CD4-positive, alpha-beta T cell treated with Interferon alpha-2 for 1 hour (primary cell): ENCODE results near the gene SH2D7.

ENCODE experiments used
- DNase-seq, 2 donors: peaks; one replicate each; pipeline ENCODE4 v3.0.0-alpha.2; 2020 to 2022

The SH2D7 gene

DNA sequence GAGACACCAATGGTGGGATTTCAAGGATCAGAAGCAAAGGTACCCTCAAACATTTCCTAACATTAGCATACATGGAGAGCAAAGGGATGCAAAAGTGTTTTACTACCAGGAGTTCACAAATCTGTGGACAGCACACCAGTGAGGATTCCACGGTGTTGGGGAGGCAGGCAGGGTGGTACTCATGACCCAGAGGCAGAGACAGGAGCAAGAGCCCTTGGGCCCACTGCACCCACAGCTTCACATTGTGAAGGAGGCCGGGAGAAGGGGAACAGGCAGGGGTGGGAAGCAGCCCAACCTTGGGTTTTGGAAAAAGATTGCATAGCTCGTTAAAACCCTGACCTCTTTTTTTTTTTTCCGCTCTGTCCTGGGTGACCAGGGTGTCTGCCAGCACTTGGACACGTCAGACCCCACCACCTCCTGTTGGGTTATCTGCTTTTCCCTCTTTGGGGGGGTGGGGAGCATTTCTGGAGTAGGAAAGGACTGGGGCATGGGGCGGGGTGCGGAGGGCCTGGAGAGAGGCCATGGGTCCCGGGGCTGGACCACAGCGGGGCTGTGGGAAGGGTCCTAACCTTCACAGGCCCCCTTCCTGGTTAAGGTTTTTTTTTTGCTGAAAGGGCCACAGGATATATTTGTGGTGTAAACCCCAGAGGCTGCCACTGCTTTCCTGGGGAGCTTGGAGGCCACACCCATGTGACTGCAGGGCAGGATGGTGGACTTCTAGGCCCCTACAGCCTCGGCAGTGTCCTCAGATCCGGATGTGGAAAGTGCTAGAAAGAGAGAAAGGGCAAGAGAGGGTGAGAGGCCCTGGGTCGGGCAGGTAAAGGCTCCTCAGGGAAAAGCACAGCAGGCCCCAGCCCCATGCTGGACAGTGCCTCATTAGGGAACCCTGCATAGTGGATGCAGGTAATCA lies 12.5 kb downstream of the SH2D7 start:
- DNase-seq, result no peak

DNA sequence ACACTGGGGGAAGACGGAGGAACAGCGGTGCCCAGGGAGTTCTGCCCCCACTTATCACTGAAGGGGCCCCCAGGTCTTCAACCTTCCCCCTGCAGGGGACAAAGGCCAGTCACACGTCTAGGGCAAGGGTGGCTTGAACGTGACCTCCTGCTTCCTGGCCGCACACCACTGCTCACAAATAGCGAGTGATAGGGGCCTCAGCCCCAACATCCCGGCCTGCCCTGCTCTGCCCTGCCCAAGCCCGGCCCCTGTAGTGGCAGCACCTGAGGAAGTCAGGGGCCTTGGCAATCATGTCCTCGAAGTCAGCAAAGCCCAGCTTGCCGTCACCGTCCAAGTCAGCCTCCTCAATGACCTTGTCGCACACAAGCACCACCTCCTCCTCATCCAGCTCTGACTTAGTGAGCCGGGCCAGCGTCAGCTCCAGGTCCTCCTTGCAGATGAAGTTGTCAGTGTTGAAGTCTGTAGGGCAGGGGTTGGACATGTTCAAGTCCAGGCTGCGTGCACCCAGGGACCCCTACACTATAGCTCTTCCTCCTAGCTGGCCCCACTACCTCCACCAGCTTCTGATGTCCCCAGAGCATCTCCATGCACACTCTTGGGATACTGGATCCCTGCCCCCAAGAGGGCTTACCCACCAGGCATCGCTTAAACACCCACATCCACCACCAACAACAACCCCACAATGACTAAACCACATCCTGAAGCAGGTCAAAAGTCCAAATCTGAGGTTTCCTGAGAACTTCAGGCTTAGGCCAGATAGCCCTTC lies 13.3 kb downstream of the SH2D7 start:
- DNase-seq, result no peak

DNA sequence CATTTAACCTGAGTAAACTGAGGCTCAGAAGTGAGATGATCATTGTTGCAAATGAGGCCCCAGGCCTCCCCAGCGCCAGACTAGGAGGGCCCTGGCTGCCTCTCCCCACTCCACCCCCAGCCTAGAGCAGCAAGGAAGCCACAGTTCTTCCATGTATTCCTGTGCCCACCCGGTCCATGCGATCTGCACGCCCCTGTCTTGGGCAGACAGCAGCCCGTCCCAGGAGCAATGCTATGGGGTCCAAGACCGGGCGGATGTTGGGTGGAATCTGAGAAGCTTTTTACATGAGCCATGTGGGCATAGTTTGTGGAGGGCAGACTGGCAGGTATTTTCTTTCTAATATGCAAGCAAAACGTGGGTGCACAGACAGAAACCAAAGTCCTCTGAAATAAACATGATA lies 15.1 kb downstream of the SH2D7 start:
- no peak for DNase-seq

DNA sequence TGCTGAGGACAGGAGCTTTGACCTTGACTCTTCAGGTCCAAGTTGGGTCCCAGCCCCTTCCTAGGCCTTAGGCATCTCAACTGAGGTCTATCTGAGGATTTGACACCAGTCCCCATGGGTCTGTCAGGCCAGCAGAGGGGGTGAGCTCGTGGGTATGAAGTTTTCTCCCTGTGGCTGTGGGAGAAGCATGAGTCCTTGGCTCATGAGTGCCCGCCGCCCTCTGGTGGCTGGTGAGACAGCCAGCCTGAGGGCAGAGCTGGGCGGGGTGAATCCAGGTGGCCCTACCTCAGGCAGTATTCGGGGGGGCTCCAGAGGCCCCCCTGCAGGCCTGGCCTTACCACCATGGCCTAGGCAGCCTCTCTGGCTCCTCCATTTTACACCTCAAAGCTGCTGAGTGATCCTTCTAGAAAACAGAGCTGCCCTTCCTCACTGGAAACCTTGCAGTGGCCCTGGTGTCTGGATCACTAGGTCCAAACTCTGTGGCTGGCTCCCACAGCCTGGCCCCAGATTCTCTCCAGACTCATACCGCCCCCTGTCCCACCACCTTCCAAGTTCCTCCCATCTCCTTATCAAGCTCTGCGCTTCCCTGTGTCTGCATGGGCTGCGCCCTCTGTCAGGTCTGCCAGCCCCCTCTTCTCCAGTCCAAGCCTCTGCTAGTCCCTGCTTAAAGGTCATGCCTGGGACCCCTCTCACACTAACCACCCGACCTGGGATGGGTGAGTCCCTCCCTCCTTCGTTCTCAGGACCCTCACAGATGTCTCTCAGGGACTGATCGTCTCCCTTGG lies 16.1 kb downstream of the SH2D7 start:
- DNase-seq, result peak; percentile 87 to 89

DNA sequence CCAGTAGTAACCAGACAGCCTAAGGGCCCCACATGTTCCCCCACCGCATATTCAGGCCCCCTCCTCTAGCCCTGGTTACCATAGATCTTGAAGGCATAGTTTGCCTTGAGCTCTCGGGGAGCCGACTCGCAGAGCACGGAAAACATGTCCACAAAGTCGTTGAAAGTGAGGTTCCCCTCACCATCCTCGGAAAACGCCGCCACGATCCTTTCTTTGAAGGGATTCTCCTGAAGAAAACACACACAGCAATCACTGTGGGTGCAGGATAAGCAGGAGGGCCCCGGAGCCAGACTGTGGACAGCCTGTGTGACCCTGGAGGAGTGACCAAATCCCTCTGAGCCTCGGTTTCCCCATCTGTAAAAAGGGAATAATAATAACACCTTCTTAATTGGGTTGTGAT lies 16.8 kb downstream of the SH2D7 start:
- no peak for DNase-seq

DNA sequence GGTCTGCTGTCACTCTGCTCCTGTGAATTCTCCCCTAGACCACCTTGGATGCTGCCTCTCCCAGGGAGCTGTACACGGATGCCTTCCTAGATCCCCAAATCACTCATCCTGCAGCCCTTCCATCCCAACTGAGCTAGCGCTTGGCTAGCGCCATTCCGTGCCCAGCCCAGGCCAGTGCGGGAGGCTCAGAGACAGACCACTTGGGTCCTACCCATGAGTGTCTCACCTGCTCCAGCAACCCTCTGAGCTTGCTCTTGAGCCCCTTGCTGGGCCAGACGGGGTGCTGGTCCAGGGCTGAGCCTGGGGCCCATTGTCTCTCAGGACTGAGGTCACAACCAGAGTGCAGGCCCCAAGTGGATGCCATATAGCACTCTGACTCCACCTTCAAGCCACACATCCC lies 17.7 kb downstream of the SH2D7 start:
- no peak for DNase-seq

DNA sequence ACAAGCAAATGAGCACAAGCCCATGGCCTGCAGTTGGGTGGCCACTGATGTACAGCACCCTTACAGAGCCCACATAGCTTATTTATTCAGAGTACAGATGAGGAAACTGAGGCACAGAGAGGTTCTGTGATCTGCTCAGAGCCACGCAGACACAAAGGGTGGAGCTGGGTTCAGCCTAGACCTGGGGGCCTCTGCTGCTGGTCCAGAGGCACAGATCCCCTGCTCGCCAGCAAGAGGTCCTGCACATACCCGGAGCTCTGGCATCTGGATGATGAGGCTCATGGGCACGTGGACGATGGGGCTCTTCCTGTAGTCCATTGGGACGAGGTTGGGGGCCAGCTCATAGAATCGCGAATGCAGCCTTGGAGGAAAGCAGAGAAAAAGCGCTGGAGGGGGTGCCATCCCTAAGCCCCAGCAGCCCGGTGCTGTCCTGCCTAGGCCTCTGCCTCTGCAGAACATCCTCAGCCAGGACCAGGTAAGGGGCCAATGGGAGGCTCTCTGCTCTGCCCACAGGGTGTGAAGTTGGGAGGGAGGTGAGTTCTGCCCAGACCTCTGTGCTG lies 18.6 kb downstream of the SH2D7 start:
- DNase-seq, result no peak

DNA sequence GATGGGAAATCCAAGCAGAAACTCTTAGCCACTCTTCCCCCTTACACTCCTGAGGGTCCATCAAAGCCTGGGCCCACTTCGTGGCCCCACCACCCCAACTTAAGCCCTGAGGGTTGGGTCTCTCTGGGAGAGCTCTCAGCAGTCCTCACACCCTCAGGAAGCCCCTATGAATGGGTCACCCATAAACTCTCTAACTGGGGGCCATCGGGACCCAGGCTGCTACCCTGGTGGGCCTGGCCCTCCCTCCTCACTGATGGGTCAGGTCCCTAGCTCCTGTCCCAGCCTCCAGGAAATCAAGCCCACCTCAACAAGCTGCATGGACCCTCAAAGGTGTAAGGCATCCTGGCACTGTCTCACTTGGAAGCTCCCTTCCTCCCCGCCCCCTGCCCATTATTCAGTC lies 19.4 kb downstream of the SH2D7 start:
- DNase-seq, result no peak

DNA sequence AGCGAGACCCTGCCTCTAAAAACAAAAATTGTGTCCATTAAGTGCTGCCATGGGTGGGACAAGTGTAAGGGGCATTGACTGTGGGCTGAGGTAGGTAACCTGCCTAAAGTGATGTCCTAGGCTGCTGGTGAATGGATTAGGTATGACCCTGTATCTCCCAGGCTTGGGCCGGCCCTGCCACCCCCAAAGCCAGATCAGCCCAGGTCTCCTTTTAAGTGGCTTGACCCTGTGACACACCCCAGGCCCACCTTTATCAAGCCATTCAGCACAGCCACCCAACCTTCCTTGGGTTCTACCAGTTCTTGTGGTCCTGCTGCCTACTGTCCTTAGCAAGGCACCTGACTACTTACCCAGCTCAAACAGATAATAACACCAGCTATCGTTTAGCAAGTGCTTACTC lies 20.2 kb downstream of the SH2D7 start:
- DNase-seq, result no peak

DNA sequence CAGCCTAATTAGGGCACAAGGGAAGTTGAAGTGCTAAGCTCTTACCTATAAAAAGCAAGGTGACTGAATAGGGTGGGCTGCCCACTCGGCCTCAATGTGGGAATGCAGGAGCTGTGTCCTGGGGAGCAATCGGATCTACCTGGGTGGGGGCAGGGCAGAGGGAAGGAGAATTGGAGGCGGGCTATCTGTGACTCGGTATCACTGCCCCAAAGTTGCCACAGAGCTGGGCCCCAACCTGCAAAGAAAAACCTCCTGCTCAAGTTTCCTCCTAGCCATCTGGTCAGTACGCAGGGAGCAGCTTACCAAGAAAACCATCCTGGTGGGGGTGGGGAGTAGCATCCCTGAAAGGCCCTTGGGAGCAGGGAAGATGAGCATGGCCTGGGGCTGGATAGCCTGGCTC lies 28.2 kb downstream of the SH2D7 start:
- DNase-seq, result no peak

DNA sequence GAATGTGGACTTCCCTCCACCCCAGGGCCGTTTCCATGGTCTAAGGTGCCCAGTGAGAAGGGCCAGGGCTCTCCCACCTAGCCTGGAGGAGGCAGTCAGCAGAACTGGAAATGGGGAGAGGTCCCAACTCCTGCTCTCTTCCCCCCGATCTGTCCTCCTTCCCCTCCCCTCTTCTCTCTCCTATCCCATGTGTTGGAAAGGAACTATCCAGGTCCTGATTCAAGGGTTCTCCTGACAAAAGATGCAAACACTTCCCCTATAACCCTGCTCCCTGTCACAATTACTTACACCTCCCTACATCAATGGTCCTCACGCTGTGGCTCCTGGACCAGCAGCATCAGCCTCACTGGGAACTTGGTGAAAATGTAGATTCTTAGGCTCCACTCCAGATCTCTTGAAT lies 32.9 kb downstream of the SH2D7 start:
- no peak for DNase-seq

DNA sequence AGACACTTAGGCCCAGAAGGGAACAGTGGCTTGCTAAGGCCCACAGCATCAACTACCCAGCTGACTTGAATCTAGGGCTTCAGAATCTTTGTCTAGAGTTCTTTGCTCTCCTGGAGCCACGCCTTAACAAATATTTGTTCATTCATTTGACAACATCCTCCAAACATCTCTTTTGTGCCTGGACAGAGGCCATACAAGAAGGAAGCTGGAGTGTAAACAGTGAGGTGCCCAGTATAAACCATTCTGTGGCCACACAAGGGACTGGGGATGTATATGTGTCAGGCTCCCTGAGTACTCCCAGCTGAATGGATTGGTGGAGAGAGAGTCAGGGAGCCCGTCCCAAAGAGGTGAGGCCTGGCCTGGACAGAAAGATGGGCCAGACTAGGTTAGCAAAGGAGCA lies 35.5 kb downstream of the SH2D7 start:
- no peak for DNase-seq

DNA sequence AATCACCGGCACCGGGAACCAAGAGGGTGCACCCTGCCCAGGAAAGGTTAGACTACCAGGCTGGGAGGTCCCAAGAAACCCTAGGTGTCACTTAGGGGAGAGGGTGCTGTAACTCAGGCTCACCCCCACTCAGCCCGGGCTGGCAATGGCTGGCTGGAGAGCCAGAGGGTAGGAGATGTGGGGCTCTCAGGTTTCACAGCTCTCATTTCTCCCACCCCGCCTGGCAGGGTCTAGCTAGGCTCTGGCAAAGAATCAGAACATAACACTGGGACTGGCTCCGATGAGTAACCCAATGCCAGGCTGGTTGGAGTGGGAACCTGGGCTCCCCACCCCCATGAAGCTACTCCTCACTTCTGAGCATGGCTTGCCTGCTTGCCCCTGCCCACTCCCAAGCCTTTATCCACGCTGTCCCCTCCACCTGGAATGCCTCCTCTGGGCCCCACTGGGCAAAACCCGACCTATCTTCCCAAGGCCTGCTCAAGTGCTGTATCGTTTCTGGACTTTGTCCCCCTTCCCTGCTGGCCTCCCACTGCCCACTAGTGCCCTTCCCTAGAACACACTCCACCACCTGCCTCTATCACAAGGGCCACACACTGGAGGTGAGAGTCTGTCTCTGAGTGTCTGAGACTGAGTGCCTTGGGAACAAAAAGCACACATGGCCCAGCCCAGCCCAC lies 36.9 kb downstream of the SH2D7 start:
- DNase-seq, result no peak

DNA sequence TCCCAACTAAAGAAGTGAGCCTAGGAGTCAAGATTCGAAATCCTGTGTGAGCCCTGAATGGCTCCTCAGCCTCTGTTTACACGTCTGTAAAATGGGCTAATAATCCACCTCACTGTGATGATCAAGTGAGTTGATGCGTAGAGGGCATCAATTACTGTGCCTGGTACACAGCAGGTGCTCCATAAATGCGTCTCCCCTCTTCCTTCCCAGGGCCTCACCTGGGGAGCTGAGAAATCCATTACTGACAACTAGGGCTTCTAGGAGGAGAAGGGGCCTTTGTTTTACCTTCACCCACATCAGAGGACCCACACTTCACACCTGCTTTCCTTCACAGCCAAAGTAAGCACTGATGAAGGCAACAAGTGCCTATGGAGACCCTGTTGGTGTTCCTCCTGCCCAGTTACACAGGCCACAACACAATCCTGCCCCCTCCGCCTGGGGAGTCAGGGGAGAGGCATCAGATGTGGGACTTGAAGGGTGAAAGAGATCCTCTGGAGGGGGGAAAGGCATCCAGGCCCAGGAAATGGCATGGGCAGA lies 37.5 kb downstream of the SH2D7 start:
- no peak for DNase-seq

DNA sequence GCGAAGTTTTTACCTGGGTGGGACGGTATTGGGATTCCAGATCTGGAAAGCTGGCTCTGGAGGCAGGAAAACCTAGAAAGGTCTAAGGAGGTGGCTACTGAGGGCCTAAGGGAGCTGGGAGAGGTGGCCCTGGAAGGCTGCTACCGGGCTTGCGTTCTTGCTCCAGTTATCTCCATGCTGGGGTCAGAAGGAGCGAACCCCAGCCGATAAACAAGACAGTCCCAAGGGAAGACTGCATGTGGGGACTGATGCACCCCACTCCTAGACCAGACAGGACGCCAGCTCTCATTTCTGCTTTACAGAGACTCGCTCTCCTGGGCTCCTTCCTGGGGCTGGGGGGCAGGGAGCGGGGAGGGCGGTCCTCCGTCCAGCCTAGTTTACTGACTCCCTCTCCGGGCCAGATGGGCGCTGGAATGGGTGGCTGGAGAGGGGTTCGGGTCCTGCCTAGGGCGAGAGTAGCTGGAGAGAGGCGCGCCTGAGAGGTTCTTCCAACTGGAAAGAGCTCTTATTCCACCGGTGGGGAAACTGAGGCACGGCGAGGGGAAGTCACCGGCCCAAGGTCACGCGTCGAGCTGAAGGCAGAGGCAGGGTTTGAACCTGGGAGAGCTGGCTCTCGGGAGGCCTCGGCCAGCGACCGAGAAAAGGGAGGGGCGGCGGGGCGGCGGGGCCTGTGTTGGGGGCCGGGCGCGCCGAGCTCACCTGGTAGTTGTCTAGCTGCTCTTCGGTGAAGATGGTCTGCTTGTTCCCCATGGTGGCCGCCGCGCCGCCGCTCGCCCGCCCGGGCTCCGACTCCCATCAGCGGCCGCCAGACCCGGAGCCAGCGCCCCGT lies 38.3 kb downstream of the SH2D7 start:
- no peak for DNase-seq

DNA sequence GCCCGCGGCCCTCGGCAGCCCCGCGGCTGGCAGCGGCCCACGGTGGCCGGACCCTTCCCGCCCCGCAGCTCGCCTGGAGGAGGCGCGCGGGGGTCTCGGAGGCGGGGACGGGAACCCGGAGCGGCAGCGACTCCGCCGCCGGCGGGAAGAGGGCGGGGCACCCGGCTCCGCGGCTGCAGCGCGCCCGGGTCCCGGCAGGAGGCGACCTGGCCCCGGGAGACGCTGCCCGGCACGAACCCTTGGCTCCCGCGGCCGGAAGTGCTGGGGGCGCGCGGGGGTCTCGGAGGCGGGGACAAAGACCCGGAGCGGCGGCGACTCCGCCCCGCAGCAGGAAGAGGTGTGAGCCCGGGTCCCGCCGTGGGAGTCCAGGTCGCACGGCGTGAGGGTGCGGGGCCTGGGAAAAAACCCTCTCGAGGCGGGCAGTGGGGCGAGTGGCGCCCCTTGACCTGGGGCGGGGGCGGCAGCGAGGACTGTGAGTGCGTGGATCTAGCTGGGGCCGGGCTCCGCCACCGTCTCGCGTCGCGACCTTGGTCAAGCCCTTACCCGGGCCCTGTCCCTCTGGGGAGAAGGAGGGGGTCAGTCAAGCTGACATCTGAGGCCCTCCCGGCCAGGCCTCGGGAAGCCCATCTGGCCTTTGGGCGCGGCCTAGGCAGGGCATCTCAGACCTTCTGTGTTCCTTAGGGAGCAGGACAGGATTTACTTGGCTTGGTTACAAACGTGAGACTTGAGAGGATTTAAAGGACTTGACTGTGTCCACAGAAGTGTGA lies 39.1 kb downstream of the SH2D7 start, which contains the start of gene CIB2:
CIB2 (minus strand) TSS at position 151 of the 767 bp plus-strand sequence. CDS start 230 bp downstream, outside the sequence.
- peak; percentile 78 to 84 for DNase-seq

DNA sequence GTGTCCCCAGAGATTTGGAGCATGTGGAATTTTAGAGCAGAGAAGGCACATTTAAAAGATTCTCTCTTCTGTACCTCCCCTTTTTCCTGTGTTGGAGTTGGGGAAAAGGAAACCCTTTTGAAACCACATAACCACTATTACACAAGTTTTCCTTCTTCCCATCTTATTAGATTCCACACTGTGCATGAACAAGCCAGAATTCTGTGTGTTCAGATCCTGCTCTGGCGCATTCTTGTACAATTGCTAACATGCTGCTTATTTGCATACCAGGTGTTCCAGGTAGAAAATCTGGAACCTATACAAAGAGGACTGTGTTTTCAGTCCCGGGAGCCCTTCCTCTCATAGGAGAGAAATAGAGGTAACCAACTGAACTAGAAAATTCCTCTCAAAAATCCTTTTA lies 41.4 kb downstream of the SH2D7 start:
- no peak for DNase-seq

DNA sequence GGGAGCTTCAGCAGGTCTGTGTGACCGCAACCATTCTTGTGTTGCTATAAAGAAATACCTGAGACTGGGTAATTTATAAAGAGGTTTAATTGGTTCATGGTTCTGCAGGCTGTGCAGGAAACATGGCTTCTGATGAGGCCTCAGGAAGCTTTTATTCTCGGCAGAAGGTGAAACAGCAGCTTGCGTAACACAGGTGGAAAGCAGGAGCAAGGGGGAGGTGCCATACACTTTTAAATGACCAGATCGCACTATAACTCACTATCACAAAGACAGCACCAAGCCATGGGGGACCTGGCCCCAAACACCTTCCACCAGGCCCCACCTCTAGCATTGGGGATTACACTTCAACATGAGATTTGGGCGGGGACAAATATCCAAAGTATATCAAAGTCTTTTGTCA lies 47.2 kb downstream of the SH2D7 start:
- DNase-seq, result no peak

DNA sequence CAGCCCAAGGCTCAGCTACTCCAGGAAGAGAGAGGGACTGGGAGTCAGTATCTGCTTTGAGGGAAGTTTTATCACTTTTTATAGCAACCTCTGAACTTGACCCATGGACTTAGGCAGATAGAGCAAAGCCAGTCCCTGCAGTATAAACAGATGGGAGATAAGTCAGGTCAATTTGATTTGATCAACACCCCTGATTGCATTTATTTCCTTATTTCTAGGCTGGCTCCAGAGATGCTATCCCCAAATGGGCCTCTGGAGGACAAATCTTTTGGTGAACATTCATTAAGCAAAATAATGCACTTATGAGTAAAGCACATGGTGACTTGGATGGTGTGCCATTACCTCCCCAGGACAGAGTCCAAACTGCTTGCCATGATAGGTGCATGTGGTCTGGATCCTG lies 47.9 kb downstream of the SH2D7 start:
- DNase-seq, result no peak

DNA sequence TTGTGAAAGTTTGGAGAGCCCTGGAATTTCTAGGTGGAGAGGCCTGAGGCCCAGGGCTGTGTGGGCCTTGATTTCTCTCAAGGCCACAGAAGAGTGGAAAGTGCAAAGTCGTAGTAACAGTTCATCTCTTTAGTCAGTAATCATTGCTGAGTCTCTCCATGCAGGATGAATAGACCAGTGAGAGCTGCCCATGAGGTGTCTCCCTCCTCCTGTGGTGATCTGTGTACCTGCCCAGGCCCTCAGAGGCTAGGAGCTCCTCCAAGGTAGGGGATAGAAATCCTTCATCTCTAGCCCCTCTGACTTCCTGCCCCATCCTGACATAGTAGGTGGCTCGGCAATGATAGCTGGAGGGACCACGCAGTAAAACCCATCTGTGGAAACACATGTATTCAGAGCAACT lies 50.0 kb downstream of the SH2D7 start:
- DNase-seq, result no peak
